ENCODE measurements around the gene SYTL3.
"Not testable (repeated sequence)": the region's sequence is repeated elsewhere in the genome, so short reads cannot be mapped to it uniquely, and the experiment has no call there.

Gene SYTL3

GRCh38 chr6:158653577-158654354 lies 3.9 kb downstream of the SYTL3 start:
- Histone ChIP-seq H3K27me3 (replicated peaks) (no peaks in the 10 kb centered on the region), H3K27ac (peak overlapping the region; percentile 55), H3K36me3 (replicated peaks) (no peaks in the 10 kb centered on the region), H3K4me3 (ENCODE audit: low read depth, low read length) (no peak overlapping the region)
- no peak for TF ChIP-seq CTCF (IDR thresholded peaks at IDR 0.05; ENCODE audit: low read depth, low read length, missing control alignments)
- no peak for DNase-seq
- in situ Hi-C loops (cut with HindIII; ENCODE audit: low pct_ligation_motif_present, low sequenced_read_pairs), result no loop called here

DNA sequence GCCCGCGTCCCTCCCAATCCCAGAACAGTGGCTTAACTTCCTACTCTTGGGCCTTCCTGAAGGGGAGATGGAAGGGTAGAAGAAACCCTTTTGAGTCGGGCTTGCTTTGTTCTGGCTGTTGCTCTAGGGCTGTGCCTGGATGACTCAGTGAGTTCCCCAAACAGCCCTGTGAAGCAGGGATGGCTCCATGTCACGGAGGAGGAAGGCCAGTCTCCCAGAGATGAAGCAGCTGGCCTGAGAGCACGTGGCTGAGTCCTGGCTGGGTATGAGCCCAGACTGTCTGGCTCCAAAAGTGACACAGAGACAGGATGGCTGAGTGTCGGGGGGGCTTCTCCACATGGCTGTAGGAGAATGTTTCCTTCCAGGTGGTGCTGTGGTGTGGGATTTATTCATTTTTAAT lies 4.6 kb downstream of the SYTL3 start:
- peak overlapping the region; percentile 55 for H3K27ac ChIP-seq

DNA sequence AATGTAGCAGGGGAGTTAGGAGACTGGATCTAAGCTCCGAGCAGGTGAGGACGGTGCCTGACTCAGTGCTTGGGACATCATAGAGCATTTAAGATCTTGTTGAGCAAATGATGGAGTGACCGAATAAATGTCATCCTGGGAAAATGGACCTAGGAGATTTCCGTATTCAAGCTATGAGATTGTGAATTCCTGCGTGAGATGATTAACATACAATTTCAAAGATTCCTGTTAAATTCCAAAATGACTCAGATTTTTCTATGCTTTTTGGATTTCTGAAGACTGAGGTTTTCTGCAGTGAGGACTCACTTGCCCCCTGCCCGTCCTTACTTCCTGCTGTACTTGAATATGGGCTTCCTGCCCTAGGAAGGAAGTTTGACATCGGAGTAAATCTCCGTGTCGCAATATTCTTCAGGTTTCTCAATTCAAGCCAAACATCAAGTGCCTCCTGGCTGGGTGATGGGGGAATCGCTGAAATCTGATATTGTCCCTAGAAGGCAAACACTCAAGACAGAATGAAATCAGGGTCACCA lies 5.2 kb downstream of the SYTL3 start:
- DNase-seq, result no peak
- H3K36me3 ChIP-seq (replicated peaks), result no peaks in the 10 kb centered on the region
- in situ Hi-C loops (cut with HindIII; ENCODE audit: low pct_ligation_motif_present, low sequenced_read_pairs), result no loop called here
- no peaks in the 10 kb centered on the region for H3K27me3 ChIP-seq (replicated peaks)
- TF ChIP-seq CTCF (IDR thresholded peaks at IDR 0.05; ENCODE audit: low read depth, low read length, missing control alignments), result no peak
- H3K4me3 ChIP-seq (ENCODE audit: low read depth, low read length), result no peak overlapping the region
- peak overlapping the region; percentile 55 for H3K27ac ChIP-seq

More for the DNA sequence above, 4.6 kb downstream of the SYTL3 start:
- Histone ChIP-seq H3K4me3 (ENCODE audit: low read depth, low read length) (no peak overlapping the region), H3K36me3 (replicated peaks) (no peaks in the 10 kb centered on the region), H3K27me3 (replicated peaks) (no peaks in the 10 kb centered on the region)
- in situ Hi-C loops (cut with HindIII; ENCODE audit: low pct_ligation_motif_present, low sequenced_read_pairs), result no loop called here
- peak; percentile 71 for DNase-seq
- TF ChIP-seq CTCF (IDR thresholded peaks at IDR 0.05; ENCODE audit: low read depth, low read length, missing control alignments), result no peak

DNA sequence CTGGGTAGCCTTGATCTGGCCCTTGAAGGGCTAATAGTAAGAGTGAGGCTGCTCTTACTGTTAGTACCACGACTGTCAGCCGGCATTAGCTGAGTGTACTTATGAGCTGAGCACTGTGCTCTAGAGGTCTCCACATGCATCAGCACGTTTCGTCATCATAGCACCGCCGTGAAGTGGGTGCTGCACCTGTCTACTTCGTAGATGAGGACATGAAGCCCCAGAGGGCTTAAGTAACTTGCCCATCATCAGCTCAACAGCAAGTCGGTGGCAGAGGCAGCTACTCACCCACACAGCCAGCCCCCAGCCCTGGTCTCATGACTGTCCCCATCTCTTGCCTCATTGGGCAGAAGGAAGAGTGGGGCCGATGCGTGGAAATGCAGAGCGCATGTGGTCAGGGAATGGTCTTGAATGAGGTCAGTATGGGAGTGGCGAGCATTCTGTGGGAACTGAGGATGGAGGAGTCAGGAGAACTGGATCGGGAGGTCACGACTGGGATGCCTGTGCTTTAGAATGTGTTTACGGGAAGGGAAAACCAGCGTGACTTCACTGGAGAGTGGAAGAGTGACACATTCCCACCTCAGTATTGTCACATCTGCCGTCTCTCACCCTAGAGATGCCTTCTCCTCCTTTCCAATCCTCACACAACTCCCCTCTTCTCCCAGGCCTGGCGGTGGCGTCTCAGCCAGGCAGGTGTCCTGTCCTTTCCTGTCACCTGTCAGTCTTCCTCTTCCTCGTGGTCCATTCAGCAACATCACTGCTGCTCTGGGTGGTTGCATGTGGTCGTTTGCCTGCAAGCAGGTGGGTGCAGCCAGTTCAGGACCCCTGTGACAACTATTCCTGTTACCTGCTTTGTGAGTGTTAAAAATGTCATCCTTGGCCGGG lies 6.0 kb downstream of the SYTL3 start:
- H3K4me3 ChIP-seq (ENCODE audit: low read depth, low read length), result no peak overlapping the region
- in situ Hi-C loops (cut with HindIII; ENCODE audit: low pct_ligation_motif_present, low sequenced_read_pairs), result no loop called here
- no peak overlapping the region for H3K27ac ChIP-seq
- no peaks in the 10 kb centered on the region for H3K27me3 ChIP-seq (replicated peaks)
- no peaks in the 10 kb centered on the region for H3K36me3 ChIP-seq (replicated peaks)
- DNase-seq, result no peak
- no peak for TF ChIP-seq CTCF (IDR thresholded peaks at IDR 0.05; ENCODE audit: low read depth, low read length, missing control alignments)

GRCh38 chr6:158656986-158657385 lies 7.1 kb downstream of the SYTL3 start:
- H3K36me3 ChIP-seq (replicated peaks); DNase-seq; H3K27ac ChIP-seq; H3K4me3 ChIP-seq (ENCODE audit: low read depth, low read length); H3K27me3 ChIP-seq (replicated peaks); in situ Hi-C loops (cut with HindIII; ENCODE audit: low pct_ligation_motif_present, low sequenced_read_pairs): not testable (repeated sequence)

DNA sequence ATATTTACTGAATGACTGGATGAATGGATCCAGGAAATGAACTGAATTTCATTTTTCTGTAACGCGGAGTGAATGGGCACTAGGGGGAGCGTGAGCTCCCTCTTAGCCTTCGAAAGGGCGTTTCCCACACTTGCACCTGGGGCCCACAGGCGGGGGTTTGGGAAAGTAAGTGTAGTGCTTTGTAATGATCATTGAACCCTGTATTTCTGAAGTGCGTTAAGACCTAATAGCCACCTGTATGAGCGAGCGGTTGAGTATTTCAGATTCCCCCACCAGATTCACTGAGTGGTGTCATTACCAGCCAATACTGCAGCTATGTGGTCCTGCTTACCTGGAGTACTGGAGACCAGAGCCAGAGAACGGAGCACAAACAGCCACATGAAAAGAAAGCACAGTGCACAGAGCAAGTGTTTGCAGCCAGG lies 10.5 kb downstream of the SYTL3 start:
- in situ Hi-C loops (cut with HindIII; ENCODE audit: low pct_ligation_motif_present, low sequenced_read_pairs), result no loop called here
- no peak for DNase-seq
- H3K4me3 ChIP-seq (ENCODE audit: low read depth, low read length), result no peak overlapping the region
- TF ChIP-seq CTCF (IDR thresholded peaks at IDR 0.05; ENCODE audit: low read depth, low read length, missing control alignments), result peak; percentile 81
- H3K36me3 ChIP-seq (replicated peaks), result no peaks in the 10 kb centered on the region
- H3K27me3 ChIP-seq (replicated peaks), result no peaks in the 10 kb centered on the region
- no peak overlapping the region for H3K27ac ChIP-seq
